Mesangial cell (primary cell): ENCODE data around the gene INPP5F. TPM values are rescaled to one million over a fixed set of nuclear protein-coding genes. Genes with fewer than 3 reads are reported as not detected.

Experiments used
- total RNA-seq: library from RNA; depleted of rRNA; stranded (reverse); fragments of >200 nt; gene quantifications from 2 replicates; pipeline ENCODE4 v1.2.3, GENCODE V29; 2015

Gene INPP5F, protein sequence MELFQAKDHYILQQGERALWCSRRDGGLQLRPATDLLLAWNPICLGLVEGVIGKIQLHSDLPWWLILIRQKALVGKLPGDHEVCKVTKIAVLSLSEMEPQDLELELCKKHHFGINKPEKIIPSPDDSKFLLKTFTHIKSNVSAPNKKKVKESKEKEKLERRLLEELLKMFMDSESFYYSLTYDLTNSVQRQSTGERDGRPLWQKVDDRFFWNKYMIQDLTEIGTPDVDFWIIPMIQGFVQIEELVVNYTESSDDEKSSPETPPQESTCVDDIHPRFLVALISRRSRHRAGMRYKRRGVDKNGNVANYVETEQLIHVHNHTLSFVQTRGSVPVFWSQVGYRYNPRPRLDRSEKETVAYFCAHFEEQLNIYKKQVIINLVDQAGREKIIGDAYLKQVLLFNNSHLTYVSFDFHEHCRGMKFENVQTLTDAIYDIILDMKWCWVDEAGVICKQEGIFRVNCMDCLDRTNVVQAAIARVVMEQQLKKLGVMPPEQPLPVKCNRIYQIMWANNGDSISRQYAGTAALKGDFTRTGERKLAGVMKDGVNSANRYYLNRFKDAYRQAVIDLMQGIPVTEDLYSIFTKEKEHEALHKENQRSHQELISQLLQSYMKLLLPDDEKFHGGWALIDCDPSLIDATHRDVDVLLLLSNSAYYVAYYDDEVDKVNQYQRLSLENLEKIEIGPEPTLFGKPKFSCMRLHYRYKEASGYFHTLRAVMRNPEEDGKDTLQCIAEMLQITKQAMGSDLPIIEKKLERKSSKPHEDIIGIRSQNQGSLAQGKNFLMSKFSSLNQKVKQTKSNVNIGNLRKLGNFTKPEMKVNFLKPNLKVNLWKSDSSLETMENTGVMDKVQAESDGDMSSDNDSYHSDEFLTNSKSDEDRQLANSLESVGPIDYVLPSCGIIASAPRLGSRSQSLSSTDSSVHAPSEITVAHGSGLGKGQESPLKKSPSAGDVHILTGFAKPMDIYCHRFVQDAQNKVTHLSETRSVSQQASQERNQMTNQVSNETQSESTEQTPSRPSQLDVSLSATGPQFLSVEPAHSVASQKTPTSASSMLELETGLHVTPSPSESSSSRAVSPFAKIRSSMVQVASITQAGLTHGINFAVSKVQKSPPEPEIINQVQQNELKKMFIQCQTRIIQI
- 17.9 and 18.5 TPM in 2 replicates for total RNA-seq

DNA sequence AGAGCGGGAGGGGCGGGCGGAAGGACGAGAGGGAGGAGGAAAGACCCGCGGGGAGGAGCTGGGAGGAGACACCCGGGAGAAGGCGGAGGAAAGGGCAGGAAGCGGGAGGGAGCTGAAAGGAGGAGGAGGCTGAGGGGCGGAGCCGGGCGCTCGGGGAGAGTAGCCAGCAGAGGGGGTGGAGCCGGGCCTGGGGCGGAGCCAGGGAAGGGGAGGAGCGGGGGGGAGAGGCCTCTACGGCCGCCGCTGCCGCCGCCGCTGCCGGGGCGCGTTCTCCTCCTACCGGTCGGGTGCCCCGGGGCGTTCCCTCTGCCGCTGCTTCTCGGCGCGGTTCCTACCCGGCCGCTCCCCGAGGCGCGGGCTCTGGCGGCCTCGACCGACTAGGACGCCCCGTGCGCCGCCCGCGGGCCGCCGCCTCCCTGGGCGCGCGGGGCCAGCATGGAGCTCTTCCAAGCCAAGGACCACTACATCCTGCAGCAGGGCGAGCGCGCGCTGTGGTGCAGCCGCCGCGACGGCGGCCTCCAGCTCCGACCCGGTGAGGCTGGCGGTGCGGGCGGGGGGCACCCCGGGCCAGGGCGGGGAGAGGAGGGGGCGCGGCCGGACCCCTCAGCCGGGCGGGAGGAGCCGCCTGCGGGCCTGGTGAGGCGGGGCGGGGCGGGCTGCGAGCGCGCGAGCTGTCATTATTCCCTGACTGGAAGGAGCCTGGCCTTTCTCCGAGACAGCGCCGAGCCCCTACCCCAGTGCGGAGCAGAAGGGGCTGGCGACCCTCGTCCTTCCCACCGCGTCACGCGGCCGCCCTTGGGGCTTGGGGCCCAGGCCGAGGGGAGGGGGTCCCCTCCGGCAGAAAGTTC lies at the start of gene INPP5F:
INPP5F (plus strand) TSS at position 223 of the 848 bp plus-strand sequence; CDS start at position 436, 213 bp downstream.

GRCh38 chr10:119872610-119872859 lies 146.7 kb downstream of the INPP5F start, which contains the start of gene MCMBP:
Gene MCMBP, minus strand, starts transcription at chr10:119872843. Its CDS starts 259 bp downstream, at chr10:119872584.

Other genes starting within 250 kb of the INPP5F start
- gene RGS10, start 183.3 kb upstream of the INPP5F start, total RNA-seq = 31.4 and 32.7 TPM in 2 replicates
- 30.0 and 34.7 TPM in 2 replicates for gene TIAL1, start 129.1 kb upstream of the INPP5F start, total RNA-seq
- 48.2 and 53.6 TPM in 2 replicates for gene BAG3, start 74.7 kb upstream of the INPP5F start, total RNA-seq
- 36.1 and 50.2 TPM in 2 replicates for gene MCMBP, start 146.8 kb downstream of the INPP5F start, total RNA-seq
- 19.3 and 21.3 TPM in 2 replicates for gene SEC23IP, start 166.7 kb downstream of the INPP5F start, total RNA-seq